Measurements from ENCODE around the gene CBFA2T3.

CBFA2T3 gene

DNA sequence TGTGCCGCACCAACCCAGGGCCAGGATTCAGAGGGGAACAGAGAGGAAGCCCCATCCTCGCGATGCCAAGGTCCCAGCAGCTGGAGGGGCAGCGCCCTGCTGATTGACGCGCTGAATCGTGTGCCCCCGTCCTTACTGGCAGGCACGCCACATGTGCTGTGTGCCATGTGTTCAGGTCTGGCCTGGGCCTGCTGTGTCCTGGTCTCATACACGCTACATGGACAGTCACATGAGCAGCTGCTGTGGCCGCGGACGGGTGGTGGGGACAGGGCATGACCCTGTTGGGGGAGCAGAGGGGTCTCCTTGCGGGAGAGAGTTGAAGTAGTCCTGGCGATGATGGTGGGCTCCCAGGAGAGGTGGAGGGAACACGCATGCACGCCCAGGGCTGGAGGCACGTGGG is 18.0 kb downstream of the CBFA2T3 start:
- Histone ChIP-seq H3K27me3 (ENCODE audit: insufficient read depth, insufficient read length) (peaks cover 3% of the 10 kb centered on the region), H3K9me3 (ENCODE audit: insufficient read depth, low read length) (peaks cover 5% of the 10 kb centered on the region; the same call in 1 of the 2 replicates), H3K9ac (ENCODE audit: insufficient read length, low read depth) (no peak overlapping the region), H3K36me3 (ENCODE audit: insufficient read depth, insufficient read length, low read length) (no peaks in the 10 kb centered on the region), H3K4me3 (ENCODE audit: insufficient read length, low read depth) (no peak overlapping the region), H3K4me1 (ENCODE audit: insufficient read depth, insufficient read length) (peaks cover 5% of the 10 kb centered on the region)
- TF ChIP-seq YY1 (IDR thresholded peaks at IDR 0.05; ENCODE audit: insufficient read depth, insufficient read length) (no peak), ZNF274 (IDR thresholded peaks at IDR 0.05; ENCODE audit: low read depth, low read length) (no peak), SUZ12 (IDR thresholded peaks at IDR 0.05; ENCODE audit: extremely low read depth, insufficient read depth, insufficient read length) (no peak)
- no peak for DNase-seq (ENCODE audit: low read depth, low spot score)

DNA sequence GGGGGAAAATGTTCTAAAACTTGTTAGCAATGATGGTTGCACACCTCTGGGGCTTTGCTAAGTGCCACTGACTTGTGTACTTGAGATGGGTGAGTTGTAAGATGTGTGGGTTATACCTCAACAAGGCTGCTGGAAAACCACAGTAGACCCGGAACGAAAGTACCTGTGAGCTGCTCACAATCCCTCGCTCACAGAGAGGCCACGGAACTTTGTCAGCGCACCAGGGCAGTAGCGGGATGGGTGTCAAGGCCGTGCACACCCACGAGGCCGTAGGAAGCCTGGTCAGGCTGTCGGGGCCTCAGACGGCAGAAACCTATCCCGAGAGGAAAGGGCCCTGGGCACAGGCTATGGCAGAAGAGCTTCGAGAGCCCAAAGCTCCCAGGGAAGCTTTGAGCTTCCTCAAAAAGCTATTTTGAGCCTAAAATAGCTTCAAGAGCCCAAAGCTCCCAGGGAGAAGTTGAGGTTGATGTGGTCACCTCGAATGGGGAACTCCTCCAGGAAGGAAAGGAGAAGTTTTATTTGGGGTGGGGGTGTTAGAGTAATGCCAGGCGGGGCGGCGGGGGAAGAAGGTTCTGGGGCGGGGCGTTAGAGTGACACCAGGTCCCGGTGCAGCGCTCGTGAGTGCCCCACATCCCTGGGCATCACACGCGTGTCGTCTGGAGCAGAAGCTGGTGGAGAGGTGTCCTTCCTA is 19.0 kb downstream of the CBFA2T3 start:
- H3K36me3 ChIP-seq (ENCODE audit: insufficient read depth, insufficient read length, low read length): no peaks in the 10 kb centered on the region
- peaks cover 5% of the 10 kb centered on the region; the same call in 1 of the 2 replicates for H3K9me3 ChIP-seq (ENCODE audit: insufficient read depth, low read length)
- no peak overlapping the region for H3K9ac ChIP-seq (ENCODE audit: insufficient read length, low read depth)
- DNase-seq (ENCODE audit: low read depth, low spot score): no peak
- H3K27me3 ChIP-seq (ENCODE audit: insufficient read depth, insufficient read length): peaks cover 3% of the 10 kb centered on the region
- H3K4me1 ChIP-seq (ENCODE audit: insufficient read depth, insufficient read length): peaks cover 6% of the 10 kb centered on the region
- no peak overlapping the region for H3K4me3 ChIP-seq (ENCODE audit: insufficient read length, low read depth)
- TF ChIP-seq SUZ12 (IDR thresholded peaks at IDR 0.05; ENCODE audit: extremely low read depth, insufficient read depth, insufficient read length): no peak
- no peak for TF ChIP-seq ZNF274 (IDR thresholded peaks at IDR 0.05; ENCODE audit: low read depth, low read length)
- no peak for TF ChIP-seq YY1 (IDR thresholded peaks at IDR 0.05; ENCODE audit: insufficient read depth, insufficient read length)

DNA sequence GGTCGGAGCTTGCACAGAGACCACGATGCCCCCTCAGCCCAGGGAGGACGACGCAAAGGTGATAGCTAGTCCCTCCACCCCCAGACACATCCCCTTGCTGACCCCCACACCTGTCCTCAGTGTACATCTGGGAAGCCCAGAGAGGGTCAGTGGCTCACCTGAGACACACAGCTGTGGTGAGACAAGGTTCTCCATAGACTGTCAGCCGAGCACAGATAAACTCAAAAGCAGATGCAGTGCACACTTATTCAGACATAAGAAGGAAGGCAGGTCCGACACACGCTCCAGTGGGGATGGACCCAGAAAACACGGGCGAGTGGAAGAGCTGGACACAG is 19.6 kb downstream of the CBFA2T3 start:
- Histone ChIP-seq H3K4me3 (ENCODE audit: insufficient read length, low read depth) (no peak overlapping the region), H3K4me1 (ENCODE audit: insufficient read depth, insufficient read length) (peaks cover 8% of the 10 kb centered on the region), H3K27me3 (ENCODE audit: insufficient read depth, insufficient read length) (peaks cover 3% of the 10 kb centered on the region)

DNA sequence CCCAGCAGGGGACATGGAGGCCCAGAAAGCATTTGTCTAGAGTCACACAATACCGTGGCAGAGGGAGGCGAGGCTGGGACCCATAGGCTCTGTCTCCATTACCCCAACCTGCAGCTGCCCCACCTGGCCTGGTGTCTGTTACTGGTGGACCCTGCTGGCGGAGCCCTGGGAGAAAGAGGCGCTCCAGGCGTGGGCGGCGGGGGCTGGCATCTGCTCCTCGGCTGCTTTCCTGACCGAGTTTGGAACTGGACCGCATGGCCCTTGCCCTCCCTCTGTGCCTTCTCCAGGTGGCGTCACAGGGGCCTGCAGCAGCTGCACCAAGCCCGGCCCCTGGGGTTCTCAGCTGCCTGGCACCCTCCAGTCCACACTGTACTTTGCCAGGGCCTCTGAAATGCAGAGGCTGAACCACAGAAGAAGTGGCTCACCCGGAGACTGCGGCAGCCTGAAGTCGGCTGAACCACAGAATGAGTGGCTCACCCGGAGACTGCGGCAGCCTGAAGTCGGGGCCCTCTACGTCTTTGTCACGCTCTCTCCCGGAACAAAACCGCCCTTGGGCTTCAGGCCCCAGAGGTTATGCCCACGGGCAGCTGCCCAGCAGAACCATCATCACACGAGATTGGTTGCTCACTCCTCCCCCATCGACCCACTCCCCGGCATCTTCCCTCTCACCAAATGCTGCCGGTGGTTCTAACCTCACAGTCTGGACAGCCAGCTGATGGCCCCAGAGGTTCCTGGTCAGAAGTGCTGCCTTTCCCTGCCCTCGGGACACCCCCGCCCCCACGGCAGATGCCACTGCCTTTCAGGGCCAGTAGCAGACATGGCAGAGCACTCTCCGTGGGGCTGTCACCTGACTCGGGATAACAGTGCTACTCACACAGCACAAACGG is 20.2 kb downstream of the CBFA2T3 start:
- peaks cover 9% of the 10 kb centered on the region for H3K4me1 ChIP-seq (ENCODE audit: insufficient read depth, insufficient read length)
- TF ChIP-seq ZNF274 (IDR thresholded peaks at IDR 0.05; ENCODE audit: low read depth, low read length): no peak
- TF ChIP-seq SUZ12 (IDR thresholded peaks at IDR 0.05; ENCODE audit: extremely low read depth, insufficient read depth, insufficient read length): no peak
- TF ChIP-seq YY1 (IDR thresholded peaks at IDR 0.05; ENCODE audit: insufficient read depth, insufficient read length): no peak
- H3K27me3 ChIP-seq (ENCODE audit: insufficient read depth, insufficient read length): peaks cover 3% of the 10 kb centered on the region
- no peak for DNase-seq (ENCODE audit: low read depth, low spot score)
- no peak overlapping the region for H3K9ac ChIP-seq (ENCODE audit: insufficient read length, low read depth)
- H3K36me3 ChIP-seq (ENCODE audit: insufficient read depth, insufficient read length, low read length): no peaks in the 10 kb centered on the region
- H3K4me3 ChIP-seq (ENCODE audit: insufficient read length, low read depth): no peak overlapping the region
- H3K9me3 ChIP-seq (ENCODE audit: insufficient read depth, low read length): peaks cover 5% of the 10 kb centered on the region; the same call in 1 of the 2 replicates

More for the DNA sequence above, 19.6 kb downstream of the CBFA2T3 start:
- Histone ChIP-seq H3K9me3 (ENCODE audit: insufficient read depth, low read length) (peaks cover 5% of the 10 kb centered on the region; the same call in 1 of the 2 replicates), H3K9ac (ENCODE audit: insufficient read length, low read depth) (no peak overlapping the region), H3K36me3 (ENCODE audit: insufficient read depth, insufficient read length, low read length) (no peaks in the 10 kb centered on the region)
- DNase-seq (ENCODE audit: low read depth, low spot score): no peak
- TF ChIP-seq SUZ12 (IDR thresholded peaks at IDR 0.05; ENCODE audit: extremely low read depth, insufficient read depth, insufficient read length) (no peak), YY1 (IDR thresholded peaks at IDR 0.05; ENCODE audit: insufficient read depth, insufficient read length) (no peak), ZNF274 (IDR thresholded peaks at IDR 0.05; ENCODE audit: low read depth, low read length) (no peak)

DNA sequence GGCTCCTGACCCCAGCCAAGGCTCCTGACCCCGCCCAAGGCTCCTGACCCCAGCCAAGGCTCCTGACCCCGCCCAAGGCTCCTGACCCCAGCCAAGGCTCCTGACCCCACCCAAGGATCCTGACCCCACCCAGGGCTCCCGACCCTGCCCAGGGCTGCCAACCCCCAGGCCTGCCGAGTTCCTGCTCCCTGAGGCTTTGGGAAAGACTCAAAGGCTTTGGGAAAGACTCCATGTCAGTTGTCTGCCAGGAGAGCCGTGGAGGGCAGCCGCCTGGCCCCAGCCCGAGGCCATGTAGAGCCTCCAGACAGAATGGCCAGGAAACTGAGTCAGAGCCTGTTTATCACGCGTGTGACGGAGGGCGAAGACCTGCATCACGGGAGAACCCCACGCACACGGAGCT is 21.1 kb downstream of the CBFA2T3 start:
- no peak overlapping the region for H3K9ac ChIP-seq (ENCODE audit: insufficient read length, low read depth)
- peaks cover 5% of the 10 kb centered on the region; the same call in 1 of the 2 replicates for H3K9me3 ChIP-seq (ENCODE audit: insufficient read depth, low read length)
- TF ChIP-seq ZNF274 (IDR thresholded peaks at IDR 0.05; ENCODE audit: low read depth, low read length) (no peak), YY1 (IDR thresholded peaks at IDR 0.05; ENCODE audit: insufficient read depth, insufficient read length) (no peak), SUZ12 (IDR thresholded peaks at IDR 0.05; ENCODE audit: extremely low read depth, insufficient read depth, insufficient read length) (no peak)

DNA sequence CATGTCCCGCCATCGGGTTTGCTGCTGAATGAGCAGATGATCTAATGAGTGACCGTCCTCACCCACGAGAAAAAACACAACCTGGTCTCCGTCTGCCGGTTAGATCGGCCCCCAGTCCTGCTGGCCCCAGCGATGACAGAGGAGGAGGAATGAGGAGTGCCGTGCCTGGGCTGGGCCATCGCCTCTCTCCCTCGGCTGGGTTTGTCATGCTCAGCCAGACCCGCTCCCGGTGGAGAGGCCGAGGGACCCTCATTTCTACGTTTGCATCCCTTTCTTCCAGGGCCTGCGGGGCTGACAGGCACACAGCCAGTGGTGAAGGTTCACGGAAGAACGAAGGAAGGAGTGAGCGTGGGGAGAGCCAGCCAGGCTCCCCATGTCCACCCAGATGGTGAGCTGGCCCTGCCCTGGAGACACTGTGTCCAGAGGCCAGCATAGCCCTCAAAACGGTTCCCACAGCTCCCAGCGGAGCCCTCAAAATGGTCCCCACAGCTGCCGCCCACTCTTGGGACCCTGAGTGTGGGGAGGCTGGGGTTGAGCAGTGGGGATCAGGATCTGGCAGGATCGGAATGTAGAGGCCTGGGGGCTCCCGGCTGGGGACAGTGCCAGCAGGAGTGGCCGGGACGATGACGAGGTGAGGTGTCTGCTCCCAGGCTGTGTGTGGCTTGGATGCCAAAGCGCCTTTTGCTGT is 23.9 kb downstream of the CBFA2T3 start:
- Histone ChIP-seq H3K36me3 (ENCODE audit: insufficient read depth, insufficient read length, low read length) (no peaks in the 10 kb centered on the region), H3K4me1 (ENCODE audit: insufficient read depth, insufficient read length) (peaks cover 10% of the 10 kb centered on the region), H3K27me3 (ENCODE audit: insufficient read depth, insufficient read length) (no peaks in the 10 kb centered on the region), H3K4me3 (ENCODE audit: insufficient read length, low read depth) (no peak overlapping the region), H3K9ac (ENCODE audit: insufficient read length, low read depth) (no peak overlapping the region), H3K9me3 (ENCODE audit: insufficient read depth, low read length) (peaks cover 5% of the 10 kb centered on the region; the same call in 1 of the 2 replicates)
- DNase-seq (ENCODE audit: low read depth, low spot score): no peak
- TF ChIP-seq ZNF274 (IDR thresholded peaks at IDR 0.05; ENCODE audit: low read depth, low read length) (no peak), YY1 (IDR thresholded peaks at IDR 0.05; ENCODE audit: insufficient read depth, insufficient read length) (no peak), SUZ12 (IDR thresholded peaks at IDR 0.05; ENCODE audit: extremely low read depth, insufficient read depth, insufficient read length) (no peak)

More for the DNA sequence above, 21.1 kb downstream of the CBFA2T3 start:
- H3K36me3 ChIP-seq (ENCODE audit: insufficient read depth, insufficient read length, low read length): no peaks in the 10 kb centered on the region
- no peak overlapping the region for H3K4me3 ChIP-seq (ENCODE audit: insufficient read length, low read depth)
- peaks cover 10% of the 10 kb centered on the region for H3K4me1 ChIP-seq (ENCODE audit: insufficient read depth, insufficient read length)
- no peak for DNase-seq (ENCODE audit: low read depth, low spot score)
- H3K27me3 ChIP-seq (ENCODE audit: insufficient read depth, insufficient read length): peaks cover 3% of the 10 kb centered on the region
